Cardiac muscle cell (in vitro differentiated cells and primary cell): Measurements from ENCODE around the gene SNRPF. TPM values are rescaled to one million over a fixed set of nuclear protein-coding genes. Genes with fewer than 3 reads are reported as not detected.
"Not testable (repeated sequence)": the region's sequence is repeated elsewhere in the genome, so short reads cannot be mapped to it uniquely, and the experiment has no call there.

Source experiments
- DNase-seq, 2 donors: peaks; one replicate each; pipeline versions ENCODE4 v3.0.0 to v3.0.0-alpha.2; 2010 to 2017; ENCODE audit warnings: low read depth in 1 of 2, low spot score in 1 of 2
- H3K27ac ChIP-seq: fragments of 200-600 bp; sonication (generic); 2 replicates; pipeline ENCODE4 v1.5.1; 2016
- H3K27me3 ChIP-seq: fragments of 200-600 bp; sonication (generic); 2 replicates; pipeline ENCODE4 v1.6.0; 2016; ENCODE audit warnings: control low read depth
- H3K36me3 ChIP-seq: fragments of 200-600 bp; sonication (generic); 2 replicates; pipeline ENCODE4 v1.5.1; 2016; ENCODE audit warnings: control low read depth
- H3K4me1 ChIP-seq: fragments of 200-600 bp; sonication (generic); 2 replicates; pipeline ENCODE4 v1.8.1; 2017; ENCODE audit warnings: low read depth, mild to moderate bottlenecking, mixed run types
- H3K4me3 ChIP-seq: fragments of 200-600 bp; sonication (generic); 2 replicates; pipeline ENCODE4 v1.5.1; 2016; ENCODE audit warnings: mild to moderate bottlenecking
- H3K9me3 ChIP-seq: fragments of 200-600 bp; sonication (generic); 2 replicates; pipeline ENCODE4 v1.5.1; 2017; ENCODE audit warnings: low read depth, mild to moderate bottlenecking, control low read depth
- CTCF ChIP-seq: IDR thresholded peaks from 2 replicates; pipeline ENCODE4 v1.5.1; 2012; ENCODE audit warnings: low read depth, mild to moderate bottlenecking, low read length
- polyA plus RNA-seq: library from polyadenylated mRNA; unstranded; fragments of >200 nt; fragmentation: Nextera tagmentation; extraction: Ambion mirVana; gene quantifications from 2 replicates; pipeline ENCODE4 v1.2.1, GENCODE V29; 2016
- total RNA-seq: library from RNA; depleted of rRNA; stranded (reverse); fragments of >200 nt; gene quantifications from 2 replicates; pipeline ENCODE4 v1.2.3, GENCODE V29; 2016

Gene SNRPF
- 20.9 and 22.7 TPM in 2 replicates for total RNA-seq
- polyA plus RNA-seq, result 64.0 and 76.2 TPM in 2 replicates

- Histone ChIP-seq H3K4me1 (peaks cover 6% of the 10 kb centered on the region), H3K36me3 (peaks cover 8% of the 10 kb centered on the region), H3K27me3 (no peaks in the 10 kb centered on the region), H3K9me3 (no peaks in the 10 kb centered on the region), H3K27ac (peak within 1 kb of the TSS; percentile 87), H3K4me3 (peak within 1 kb of the TSS; percentile 68)
- DNase-seq, result peak; percentile 96 to 98
- no peak for TF ChIP-seq CTCF
These were observed at the start of gene SNRPF for GRCh38 chr12:95858451-95859343. TSS of gene SNRPF (plus strand) at chr12:95858952. CDS start at chr12:95859074, 122 bp downstream.

DNA sequence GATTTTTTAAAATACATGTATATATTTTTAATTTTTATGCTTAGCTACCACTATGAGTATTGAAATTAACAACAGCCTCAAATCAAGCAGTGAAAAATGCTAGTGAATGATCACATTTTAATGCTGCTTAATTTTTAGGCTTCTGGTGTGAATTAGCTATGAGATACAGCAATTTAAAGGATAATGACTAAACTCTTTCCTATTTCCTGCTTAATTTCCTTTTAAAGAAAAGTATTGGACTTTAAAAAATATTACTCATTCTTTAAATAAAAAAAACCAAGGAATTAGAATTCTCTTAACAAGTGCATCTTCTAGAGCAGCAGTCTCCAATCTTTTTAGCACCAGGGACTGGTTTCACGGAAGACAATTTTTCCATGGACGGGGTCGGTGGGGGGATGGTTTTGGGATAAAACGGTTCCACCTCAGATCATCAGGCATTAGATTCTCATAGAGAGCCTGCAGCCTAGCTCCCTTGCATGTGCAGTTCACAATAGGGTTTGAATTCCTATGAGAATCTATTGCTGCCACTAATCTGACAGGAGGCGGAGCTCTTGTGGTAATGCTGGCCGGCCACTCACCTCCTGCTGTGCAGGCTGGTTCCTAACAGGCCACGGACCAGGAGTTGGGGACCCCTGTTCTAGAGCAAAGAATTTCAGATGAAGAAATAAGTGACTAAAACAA lies 49.6 kb upstream of the SNRPF start:
- no peak overlapping the region for H3K27ac ChIP-seq
- no peak for TF ChIP-seq CTCF
- no peaks in the 10 kb centered on the region for H3K36me3 ChIP-seq
- no peak overlapping the region for H3K4me3 ChIP-seq
- DNase-seq, result no peak
- H3K9me3 ChIP-seq, result no peaks in the 10 kb centered on the region
- no peaks in the 10 kb centered on the region for H3K4me1 ChIP-seq
- peaks cover 29% of the 10 kb centered on the region for H3K27me3 ChIP-seq

DNA sequence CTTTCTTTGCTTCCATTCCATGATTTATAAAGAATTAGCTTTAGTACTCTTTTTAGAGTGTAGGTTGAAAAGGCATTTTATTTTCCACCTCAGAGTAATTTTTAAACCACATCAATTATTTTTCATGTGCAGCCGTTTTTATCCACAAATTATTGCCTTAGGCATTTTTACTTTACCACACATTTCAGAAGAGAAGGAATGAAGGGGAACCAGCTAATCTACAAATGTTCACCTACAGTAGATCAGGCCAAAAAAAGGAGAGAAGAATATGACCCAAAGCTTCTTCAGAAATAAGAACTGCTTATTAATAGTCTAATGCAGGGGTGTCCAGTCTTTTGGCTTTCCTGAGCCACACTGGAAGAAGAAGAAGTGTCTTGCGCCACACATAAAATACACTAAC lies 48.3 kb upstream of the SNRPF start:
- no peak overlapping the region for H3K4me3 ChIP-seq
- no peak overlapping the region for H3K27ac ChIP-seq
- no peaks in the 10 kb centered on the region for H3K4me1 ChIP-seq
- H3K36me3 ChIP-seq, result no peaks in the 10 kb centered on the region
- peaks cover 31% of the 10 kb centered on the region for H3K27me3 ChIP-seq
- no peak for DNase-seq
- no peaks in the 10 kb centered on the region for H3K9me3 ChIP-seq
- TF ChIP-seq CTCF, result no peak

- not testable (repeated sequence) for H3K27ac ChIP-seq, H3K4me1 ChIP-seq, DNase-seq, H3K9me3 ChIP-seq, H3K36me3 ChIP-seq, H3K4me3 ChIP-seq
- H3K27me3 ChIP-seq, result peaks cover 25% of the 10 kb centered on the region
These were observed 46.6 kb upstream of the SNRPF start for GRCh38 chr12:95812155-95812554.

GRCh38 chr12:95815632-95816212 lies 43.0 kb upstream of the SNRPF start:
- Histone ChIP-seq H3K27me3 (peaks cover 25% of the 10 kb centered on the region), H3K4me1 (no peaks in the 10 kb centered on the region), H3K4me3 (no peak overlapping the region), H3K36me3 (no peaks in the 10 kb centered on the region), H3K27ac (no peak overlapping the region), H3K9me3 (no peaks in the 10 kb centered on the region)
- DNase-seq, result peak in 1 of 2 donors; percentile 55
- TF ChIP-seq CTCF, result peak; percentile 71
